GM12873 (cell line): ENCODE results near the gene OR13A1.

Source experiments
- TF ChIP-seq, protein P1 (sequence below): IDR thresholded peaks from 2 replicates; pipeline ENCODE4 v1.5.1; 2012; ENCODE audit warnings: low read depth, mild to moderate bottlenecking, moderate library complexity, low read length, control low read depth; ENCODE audit not compliant: insufficient read depth; ENCODE audit errors: missing control alignments

The OR13A1 gene

DNA sequence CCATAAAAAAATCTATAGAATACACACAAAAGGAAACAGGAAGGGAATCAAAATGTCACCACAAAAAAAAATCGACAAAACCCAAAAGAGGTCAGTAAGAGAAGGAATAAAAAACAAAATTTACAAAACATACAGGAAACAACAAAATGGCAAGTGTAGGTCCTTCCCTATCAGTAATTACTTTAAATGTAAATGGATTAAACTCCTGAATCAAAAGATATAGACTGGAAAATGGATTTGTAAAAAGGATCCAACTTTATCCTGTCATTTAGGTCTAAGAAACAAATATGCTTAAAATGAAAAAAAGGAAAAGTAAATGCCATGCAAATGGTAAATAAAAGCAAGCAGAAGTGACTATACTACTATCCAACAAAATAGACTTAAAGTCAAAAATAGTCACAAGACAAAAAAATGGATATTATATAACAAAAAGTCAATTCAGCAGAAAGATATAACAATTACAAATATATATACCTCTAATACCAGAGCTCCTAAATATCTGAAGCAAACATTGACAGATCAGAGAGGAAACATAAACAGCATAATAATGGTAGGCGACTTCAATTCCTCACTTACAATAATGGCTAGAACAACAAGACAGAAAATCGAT, 2.0 kb downstream of the OR13A1 start:
- TF ChIP-seq, protein P1, sequence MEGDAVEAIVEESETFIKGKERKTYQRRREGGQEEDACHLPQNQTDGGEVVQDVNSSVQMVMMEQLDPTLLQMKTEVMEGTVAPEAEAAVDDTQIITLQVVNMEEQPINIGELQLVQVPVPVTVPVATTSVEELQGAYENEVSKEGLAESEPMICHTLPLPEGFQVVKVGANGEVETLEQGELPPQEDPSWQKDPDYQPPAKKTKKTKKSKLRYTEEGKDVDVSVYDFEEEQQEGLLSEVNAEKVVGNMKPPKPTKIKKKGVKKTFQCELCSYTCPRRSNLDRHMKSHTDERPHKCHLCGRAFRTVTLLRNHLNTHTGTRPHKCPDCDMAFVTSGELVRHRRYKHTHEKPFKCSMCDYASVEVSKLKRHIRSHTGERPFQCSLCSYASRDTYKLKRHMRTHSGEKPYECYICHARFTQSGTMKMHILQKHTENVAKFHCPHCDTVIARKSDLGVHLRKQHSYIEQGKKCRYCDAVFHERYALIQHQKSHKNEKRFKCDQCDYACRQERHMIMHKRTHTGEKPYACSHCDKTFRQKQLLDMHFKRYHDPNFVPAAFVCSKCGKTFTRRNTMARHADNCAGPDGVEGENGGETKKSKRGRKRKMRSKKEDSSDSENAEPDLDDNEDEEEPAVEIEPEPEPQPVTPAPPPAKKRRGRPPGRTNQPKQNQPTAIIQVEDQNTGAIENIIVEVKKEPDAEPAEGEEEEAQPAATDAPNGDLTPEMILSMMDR, result no peak

DNA sequence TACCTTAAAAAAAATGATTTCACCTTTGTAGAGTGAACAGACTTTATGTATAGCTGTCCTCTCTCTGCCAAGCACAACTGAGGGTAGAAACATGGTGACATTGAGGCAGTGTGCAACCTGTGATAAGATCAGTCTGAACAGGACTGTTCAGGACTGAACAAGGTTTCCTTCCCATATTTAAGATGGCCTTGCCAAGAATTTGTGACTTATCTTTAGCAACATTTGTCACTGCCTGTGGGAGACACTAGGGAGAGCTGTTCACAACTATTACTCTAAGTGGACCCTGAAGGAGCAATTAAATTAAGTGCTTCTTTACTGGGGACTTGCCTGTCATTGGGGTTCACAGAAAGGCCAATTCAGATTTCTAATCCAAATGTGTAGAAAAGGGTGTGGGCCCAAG, 6.7 kb downstream of the OR13A1 start:
- TF ChIP-seq, protein P1, result peak; percentile 47

DNA sequence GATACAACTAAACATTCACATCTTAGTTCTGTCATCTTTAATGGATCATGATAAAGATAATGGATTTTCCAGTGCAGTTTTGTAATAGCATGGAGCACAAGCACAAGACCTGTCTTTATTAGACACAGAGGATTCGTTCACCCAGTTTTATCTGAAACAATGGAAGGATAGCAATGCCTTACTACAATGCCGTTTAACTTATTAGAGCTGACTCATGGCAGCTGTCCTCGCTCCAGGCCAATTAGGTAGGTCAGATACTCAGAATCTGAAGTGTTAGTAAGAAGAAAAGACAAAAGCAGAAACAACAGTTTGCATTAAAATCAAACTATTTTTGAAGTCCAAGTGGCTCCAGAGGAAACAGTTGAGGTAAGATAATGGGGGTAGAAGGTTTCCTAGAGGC, 12.8 kb downstream of the OR13A1 start:
- TF ChIP-seq, protein P1, result no peak

DNA sequence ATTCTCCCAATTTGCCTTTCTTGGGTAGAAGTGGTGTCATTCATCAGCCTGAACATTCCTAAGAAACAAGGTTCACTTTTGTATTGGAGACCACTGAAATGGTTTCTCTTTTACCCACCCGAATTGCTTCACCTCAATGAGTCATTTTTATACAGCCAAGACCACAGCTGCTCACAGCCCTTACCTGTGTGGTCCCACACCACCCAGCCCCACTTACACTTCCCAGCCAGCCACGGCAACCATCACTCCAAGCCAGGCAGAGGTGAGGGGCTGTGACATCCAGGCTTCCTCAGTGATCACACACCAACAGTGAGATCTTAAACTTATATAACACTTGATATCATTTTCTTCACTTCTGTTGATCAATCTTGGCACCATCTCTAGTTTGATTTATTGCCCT, 20.7 kb downstream of the OR13A1 start:
- TF ChIP-seq, protein P1, result no peak

DNA sequence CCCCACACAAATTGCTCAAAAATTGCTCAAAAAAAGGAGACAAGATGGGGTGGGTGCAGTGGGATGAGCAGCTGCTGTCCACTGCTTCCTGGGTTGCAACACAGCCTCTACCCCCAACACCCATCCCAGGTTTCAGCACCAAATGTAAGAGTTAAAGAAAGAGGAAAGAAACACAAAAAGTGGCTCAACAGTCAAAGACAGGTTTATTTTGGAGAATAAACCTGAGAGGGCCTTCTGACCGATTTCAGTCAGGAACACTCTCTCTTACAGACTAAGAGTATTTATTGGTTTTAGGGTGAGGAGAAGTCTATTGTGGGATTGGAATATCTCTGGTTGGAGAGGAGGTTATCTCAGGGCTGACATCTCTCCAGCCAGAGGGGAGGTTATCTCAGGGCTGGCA, 28.4 kb downstream of the OR13A1 start:
- TF ChIP-seq, protein P1, result no peak

DNA sequence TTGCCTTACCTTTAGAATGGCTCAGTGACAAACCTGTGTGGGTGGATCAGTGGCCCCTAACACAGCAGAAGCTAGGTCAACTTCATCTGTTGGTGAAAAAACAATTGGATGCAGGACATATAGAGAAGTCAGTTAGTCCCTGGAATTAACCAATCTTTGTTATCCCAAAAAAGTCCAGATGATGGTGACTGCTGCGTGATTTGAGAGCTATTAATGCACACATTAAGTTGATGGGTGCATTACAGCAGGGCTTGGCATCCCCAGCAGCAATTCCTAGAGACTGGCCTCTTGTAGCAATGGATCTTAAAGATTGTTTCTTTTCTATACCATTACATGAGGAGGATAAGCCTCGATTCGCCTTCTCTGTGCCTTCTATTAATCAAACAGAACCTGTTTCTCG, 33.3 kb downstream of the OR13A1 start:
- TF ChIP-seq, protein P1, result no peak

DNA sequence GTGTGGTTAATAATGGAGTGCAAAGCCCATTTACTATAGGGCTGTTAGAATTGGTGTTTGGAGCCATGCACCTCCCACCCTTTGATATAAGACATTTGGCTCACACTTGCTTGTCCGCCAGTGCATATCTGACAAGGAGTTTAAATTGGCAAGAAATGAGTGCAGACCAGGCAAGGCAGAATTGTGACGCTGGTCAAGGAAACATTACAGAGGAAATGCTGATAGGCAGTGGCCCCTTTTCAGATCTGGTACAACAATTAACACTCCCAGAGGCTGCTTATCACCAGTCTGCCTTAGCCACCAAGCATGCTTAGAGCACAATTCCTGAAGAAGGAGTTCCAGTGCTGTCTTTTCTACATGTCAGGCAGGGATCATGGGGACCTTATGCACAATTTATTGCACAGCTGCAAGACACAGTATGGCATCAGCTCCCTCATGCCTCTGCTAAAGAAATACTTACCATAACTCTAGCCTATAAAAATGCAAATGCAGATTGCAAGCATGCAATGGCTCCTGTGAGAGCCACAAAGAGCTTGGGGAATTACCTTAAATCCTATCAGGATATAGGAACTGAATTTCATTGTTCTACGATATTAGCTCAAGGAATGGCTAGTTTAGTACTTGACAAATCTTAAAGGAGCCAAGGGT, 35.2 kb downstream of the OR13A1 start:
- TF ChIP-seq, protein P1, result no peak
